ENCODE results near the gene ABI3BP.

The ABI3BP gene

DNA sequence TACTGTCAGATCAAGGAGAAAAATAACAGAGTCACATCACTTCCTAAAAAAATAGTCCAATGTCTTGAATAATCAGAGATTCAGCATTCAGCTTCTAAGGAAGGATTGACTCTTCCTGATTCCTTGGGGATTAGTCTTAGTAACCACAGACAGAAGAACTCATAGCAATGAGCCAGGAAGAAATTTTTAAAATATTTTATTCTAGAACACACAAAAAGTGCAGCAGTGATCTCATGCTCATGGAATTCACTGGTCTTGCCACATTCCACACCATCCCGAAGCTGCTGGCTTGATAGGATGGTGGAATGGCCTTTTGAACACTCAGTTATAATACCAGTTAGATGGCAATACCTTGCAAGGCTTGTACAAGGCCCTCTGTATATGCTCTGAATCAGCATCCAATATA is 43.0 kb upstream of the ABI3BP start:
- DNase-seq (ENCODE audit: low read depth), result no peak
- TF ChIP-seq, protein P1, sequence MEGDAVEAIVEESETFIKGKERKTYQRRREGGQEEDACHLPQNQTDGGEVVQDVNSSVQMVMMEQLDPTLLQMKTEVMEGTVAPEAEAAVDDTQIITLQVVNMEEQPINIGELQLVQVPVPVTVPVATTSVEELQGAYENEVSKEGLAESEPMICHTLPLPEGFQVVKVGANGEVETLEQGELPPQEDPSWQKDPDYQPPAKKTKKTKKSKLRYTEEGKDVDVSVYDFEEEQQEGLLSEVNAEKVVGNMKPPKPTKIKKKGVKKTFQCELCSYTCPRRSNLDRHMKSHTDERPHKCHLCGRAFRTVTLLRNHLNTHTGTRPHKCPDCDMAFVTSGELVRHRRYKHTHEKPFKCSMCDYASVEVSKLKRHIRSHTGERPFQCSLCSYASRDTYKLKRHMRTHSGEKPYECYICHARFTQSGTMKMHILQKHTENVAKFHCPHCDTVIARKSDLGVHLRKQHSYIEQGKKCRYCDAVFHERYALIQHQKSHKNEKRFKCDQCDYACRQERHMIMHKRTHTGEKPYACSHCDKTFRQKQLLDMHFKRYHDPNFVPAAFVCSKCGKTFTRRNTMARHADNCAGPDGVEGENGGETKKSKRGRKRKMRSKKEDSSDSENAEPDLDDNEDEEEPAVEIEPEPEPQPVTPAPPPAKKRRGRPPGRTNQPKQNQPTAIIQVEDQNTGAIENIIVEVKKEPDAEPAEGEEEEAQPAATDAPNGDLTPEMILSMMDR (IDR thresholded peaks at IDR 0.05; ENCODE audit: low read depth, low read length), result no peak
- TF ChIP-seq, protein P2, sequence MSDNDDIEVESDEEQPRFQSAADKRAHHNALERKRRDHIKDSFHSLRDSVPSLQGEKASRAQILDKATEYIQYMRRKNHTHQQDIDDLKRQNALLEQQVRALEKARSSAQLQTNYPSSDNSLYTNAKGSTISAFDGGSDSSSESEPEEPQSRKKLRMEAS (IDR thresholded peaks at IDR 0.05; ENCODE audit: low read depth, low read length), result no peak
- TF ChIP-seq POLR2A (IDR thresholded peaks at IDR 0.05; ENCODE audit: extremely low read depth, insufficient read length) (no peak), MYC (IDR thresholded peaks at IDR 0.05; ENCODE audit: low read depth, low read length) (no peak)
- no peak overlapping the region for H3K4me3 ChIP-seq (ENCODE audit: low read depth, low read length)

DNA sequence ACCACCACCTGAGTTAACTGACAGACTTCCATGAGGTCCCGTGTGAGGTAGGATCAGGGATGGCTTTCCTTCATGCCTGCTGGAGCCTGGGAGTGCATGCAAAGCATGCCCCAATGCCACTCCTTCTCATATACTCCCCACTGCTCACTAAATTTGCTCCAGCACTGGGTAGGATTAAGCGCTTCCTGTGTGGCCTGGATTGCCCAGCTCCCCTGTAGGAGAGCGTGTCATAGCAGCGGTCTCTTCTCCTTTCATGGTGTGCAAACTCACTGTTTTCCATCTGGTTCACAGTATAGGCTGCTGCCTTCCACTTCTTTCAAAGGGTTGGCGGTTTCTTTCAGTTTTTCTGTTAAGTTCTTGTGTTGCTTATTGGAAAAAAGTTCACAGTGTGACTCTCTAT is 34.1 kb upstream of the ABI3BP start:
- DNase-seq (ENCODE audit: low read depth), result no peak
- TF ChIP-seq, protein P1 (IDR thresholded peaks at IDR 0.05; ENCODE audit: low read depth, low read length), result no peak
- TF ChIP-seq POLR2A (IDR thresholded peaks at IDR 0.05; ENCODE audit: extremely low read depth, insufficient read length), result no peak
- TF ChIP-seq MYC (IDR thresholded peaks at IDR 0.05; ENCODE audit: low read depth, low read length), result no peak
- TF ChIP-seq, protein P2 (IDR thresholded peaks at IDR 0.05; ENCODE audit: low read depth, low read length), result no peak
- H3K4me3 ChIP-seq (ENCODE audit: low read depth, low read length), result no peak overlapping the region

DNA sequence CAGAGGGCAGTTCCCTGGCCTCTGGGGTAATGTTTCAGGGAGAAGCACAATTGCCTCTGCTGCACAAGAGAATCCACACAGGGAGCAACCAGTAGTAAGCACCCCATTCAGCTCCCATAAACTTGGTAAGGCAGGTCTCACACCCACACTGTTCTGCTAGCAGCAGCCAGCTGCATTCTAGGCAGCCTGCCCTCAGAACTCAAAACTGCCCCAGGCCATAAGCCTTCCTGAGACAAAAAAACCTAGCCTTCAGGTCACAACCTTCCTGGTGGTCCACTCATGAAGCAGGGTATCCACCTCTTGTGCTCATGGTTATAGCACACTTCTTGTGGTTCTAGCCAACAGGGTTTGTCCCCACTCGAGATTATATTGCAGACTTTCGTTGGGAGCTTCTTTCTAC is 33.7 kb upstream of the ABI3BP start:
- no peak for DNase-seq (ENCODE audit: low read depth)
- TF ChIP-seq POLR2A (IDR thresholded peaks at IDR 0.05; ENCODE audit: extremely low read depth, insufficient read length) (no peak), MYC (IDR thresholded peaks at IDR 0.05; ENCODE audit: low read depth, low read length) (no peak)
- TF ChIP-seq, protein P2 (IDR thresholded peaks at IDR 0.05; ENCODE audit: low read depth, low read length), result no peak
- TF ChIP-seq, protein P1 (IDR thresholded peaks at IDR 0.05; ENCODE audit: low read depth, low read length), result no peak
- no peak overlapping the region for H3K4me3 ChIP-seq (ENCODE audit: low read depth, low read length)

DNA sequence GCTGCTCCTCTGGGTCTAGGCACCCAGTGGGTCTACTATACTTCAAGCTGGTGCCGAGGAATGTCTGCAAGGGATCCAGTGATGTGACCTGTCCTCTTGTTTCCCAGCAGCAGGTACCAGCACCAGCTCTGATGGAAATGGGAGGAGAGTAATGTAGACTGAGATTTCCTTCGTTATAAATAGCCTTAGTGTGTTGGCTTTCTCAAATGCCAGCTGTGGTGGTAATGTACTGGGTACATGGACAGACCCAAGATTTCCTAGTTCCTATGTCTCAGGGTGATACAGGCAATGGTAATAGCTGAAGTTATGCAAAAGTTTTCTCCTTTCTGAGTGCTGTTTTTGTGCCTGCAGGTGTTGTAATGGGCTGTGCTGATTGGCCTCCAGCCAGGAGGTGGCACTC is 33.0 kb upstream of the ABI3BP start:
- no peak for DNase-seq (ENCODE audit: low read depth)
- TF ChIP-seq, protein P1 (IDR thresholded peaks at IDR 0.05; ENCODE audit: low read depth, low read length), result no peak
- TF ChIP-seq, protein P2 (IDR thresholded peaks at IDR 0.05; ENCODE audit: low read depth, low read length), result no peak
- TF ChIP-seq MYC (IDR thresholded peaks at IDR 0.05; ENCODE audit: low read depth, low read length) (no peak), POLR2A (IDR thresholded peaks at IDR 0.05; ENCODE audit: extremely low read depth, insufficient read length) (no peak)
- H3K4me3 ChIP-seq (ENCODE audit: low read depth, low read length), result no peak overlapping the region

DNA sequence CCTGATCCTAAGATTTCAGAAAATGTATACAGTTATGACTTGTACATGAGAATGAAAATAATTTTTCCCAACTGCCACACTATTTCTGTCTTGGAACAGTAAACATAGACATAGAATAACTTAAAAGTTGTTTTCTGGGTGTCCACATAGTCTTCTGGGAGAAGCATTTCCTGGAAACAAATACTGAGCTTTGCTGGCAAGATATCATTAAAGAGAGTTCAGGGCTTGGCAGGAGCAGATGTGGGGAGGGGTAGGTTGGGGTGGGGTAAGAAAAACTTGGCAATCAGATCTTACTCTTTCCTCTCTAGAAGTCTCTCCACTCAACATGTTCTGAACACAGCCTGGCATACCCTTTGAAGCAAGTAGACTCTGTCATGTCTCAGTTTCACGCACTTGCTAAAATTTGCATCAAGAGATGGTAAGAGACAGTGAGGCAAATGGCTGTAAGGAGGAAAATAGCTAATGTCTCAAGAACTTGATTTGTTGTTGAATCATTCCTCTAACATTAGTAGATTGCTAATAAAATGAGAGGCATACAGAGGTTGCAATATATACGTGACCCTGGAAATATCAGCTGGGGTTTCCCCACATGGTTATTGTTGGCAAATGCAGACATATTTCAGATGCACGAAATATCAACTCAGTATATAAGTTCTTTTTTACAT is 27.3 kb upstream of the ABI3BP start:
- DNase-seq (ENCODE audit: low read depth), result no peak
- H3K4me3 ChIP-seq (ENCODE audit: low read depth, low read length), result no peak overlapping the region
- TF ChIP-seq POLR2A (IDR thresholded peaks at IDR 0.05; ENCODE audit: extremely low read depth, insufficient read length), result no peak
- TF ChIP-seq MYC (IDR thresholded peaks at IDR 0.05; ENCODE audit: low read depth, low read length), result no peak
- TF ChIP-seq, protein P2 (IDR thresholded peaks at IDR 0.05; ENCODE audit: low read depth, low read length), result no peak
- TF ChIP-seq, protein P1 (IDR thresholded peaks at IDR 0.05; ENCODE audit: low read depth, low read length), result no peak

All from NB4 (cell line).